IPS-18c (cell line): ENCODE measurements around the gene ZNF775.

Source experiments
- H3K4me3 ChIP-seq: 2 replicates; pipeline ENCODE4 v1.7.0; 2013; ENCODE audit warnings: low read depth, mild to moderate bottlenecking, low read length, moderate library complexity; ENCODE audit not compliant: insufficient read depth
- H3K9me3 ChIP-seq: one replicate; pipeline ENCODE4 v1.6.1; 2013; ENCODE audit warnings: mild to moderate bottlenecking, low read length, moderate library complexity; ENCODE audit not compliant: control insufficient read depth, insufficient read depth

ZNF775 gene

DNA sequence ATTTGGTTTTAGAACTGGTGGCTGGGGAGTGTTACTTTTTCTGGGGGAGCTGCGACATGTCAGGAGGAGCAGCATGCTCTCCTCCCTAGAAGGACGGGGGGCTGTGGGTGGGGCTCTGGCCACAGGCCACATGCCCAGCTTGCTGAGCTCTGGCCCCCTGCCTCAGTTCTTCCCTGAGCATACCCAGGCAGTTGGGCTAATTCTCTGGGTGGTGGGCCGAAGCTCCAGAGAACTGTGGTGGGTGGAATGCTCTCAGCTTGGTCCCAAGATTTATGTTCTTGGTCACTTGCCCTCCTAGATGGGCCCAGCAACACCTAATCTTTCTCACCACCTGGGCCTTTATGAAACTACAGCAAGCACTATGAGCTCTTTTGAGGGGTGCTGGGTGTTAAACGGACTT, 5.1 kb upstream of the ZNF775 start:
- Histone ChIP-seq H3K4me3 (no peak overlapping the region), H3K9me3 (no peaks in the 10 kb centered on the region)

DNA sequence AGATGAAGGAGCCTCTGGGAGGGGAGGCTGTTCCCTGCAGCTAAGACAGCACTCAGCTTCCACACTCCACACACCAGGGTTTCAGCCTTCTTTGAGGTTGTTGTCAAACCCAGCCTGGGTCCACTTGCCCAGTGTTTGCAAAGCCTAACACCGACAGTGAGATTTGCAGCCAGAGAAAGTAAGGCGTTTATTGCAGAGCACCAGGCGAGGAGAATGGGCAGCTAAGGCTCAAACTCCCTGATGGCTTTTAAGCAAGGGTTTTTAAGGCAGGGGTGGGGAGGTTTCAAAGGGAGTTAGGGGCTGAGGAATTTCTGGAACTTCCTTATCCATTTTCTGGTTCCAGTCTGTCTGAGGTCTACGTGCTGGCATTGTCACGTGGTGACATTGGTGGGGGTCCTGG, 4.7 kb upstream of the ZNF775 start:
- no peak overlapping the region for H3K4me3 ChIP-seq
- H3K9me3 ChIP-seq: no peaks in the 10 kb centered on the region

- Histone ChIP-seq H3K4me3 (no peak overlapping the region), H3K9me3 (no peaks in the 10 kb centered on the region)
Measured at GRCh38 chr7:150375662-150376521, 3.2 kb upstream of the ZNF775 start.

DNA sequence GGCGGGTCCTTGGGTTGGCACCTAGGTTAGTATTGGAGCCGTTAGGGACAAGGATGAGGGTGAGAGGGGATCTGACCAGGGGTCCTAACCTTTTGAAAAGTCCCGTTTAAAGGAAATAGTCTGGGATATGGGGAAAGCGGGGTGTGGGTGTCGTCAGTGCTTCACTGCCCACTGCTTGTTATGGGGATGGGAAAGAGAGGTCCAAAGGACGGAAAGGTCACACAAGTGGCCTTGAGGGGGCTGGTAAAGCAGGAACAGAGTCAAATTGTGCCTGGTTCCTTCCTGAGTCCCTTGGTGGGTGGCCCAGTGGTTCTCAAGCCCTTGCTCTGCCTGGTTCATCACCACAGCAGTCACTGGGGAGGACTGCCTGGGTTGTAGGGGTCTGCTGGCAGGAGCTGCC, 2.6 kb upstream of the ZNF775 start:
- no peak overlapping the region for H3K4me3 ChIP-seq

GRCh38 chr7:150377196-150377595, 1.9 kb upstream of the ZNF775 start:
- H3K9me3 ChIP-seq: no peaks in the 10 kb centered on the region

More for the DNA sequence above, 2.6 kb upstream of the ZNF775 start:
- no peaks in the 10 kb centered on the region for H3K9me3 ChIP-seq

GRCh38 chr7:150377635-150378034, 1.5 kb upstream of the ZNF775 start:
- Histone ChIP-seq H3K9me3 (no peaks in the 10 kb centered on the region), H3K4me3 (no peak overlapping the region)

More at GRCh38 chr7:150377196-150377595, 1.9 kb upstream of the ZNF775 start:
- no peak overlapping the region for H3K4me3 ChIP-seq

GRCh38 chr7:150378115-150378852, 846 bp upstream of the ZNF775 start:
- peak overlapping the region; percentile 73 for H3K4me3 ChIP-seq
- no peaks in the 10 kb centered on the region for H3K9me3 ChIP-seq

DNA sequence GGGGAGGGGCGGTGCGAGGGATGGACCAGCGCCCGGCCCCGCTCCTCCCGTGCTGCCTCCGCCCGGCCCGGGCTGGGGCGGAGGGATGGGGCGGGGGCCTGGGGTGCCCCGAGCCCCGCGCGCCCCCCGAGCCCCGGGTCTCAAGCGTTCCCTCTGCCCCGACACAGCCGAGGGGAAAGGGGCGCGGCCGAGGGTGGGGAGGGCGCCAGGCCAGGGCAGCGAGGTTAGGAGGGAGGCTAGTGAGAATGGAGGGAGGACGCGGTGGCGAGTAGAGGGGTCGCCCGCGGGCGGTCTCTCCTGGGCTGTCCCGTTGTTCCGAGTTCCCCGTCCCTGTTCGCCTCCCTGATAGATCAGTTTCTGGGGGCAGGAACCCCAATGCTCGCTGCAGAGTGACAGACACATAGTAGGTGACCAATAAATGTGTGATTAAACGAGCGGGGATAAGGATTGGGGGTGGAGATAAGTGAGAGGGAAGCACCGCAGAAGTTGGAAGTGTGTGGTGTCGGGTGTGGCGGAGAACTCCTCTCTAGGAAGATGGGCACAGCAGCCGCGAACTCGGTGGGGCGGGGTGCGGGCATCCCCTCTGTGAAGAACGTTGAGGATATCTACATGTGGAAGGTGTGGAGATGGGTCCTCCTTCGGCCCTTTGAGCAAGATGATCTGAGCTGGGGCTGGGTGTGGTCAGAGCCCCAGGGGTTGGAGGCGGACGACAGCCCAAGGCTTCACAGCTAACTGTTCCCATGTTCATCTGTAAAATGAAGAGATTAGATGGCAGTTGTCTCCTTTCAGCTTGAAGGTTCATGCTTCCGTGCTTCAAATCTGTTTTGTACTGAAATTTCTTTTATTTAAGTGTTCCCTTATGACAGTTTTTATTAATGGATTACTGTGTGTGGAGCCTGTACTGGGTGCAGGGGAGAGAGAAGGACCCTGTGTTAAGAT, 580 bp downstream of the ZNF775 start:
- Histone ChIP-seq H3K4me3 (peak overlapping the region; percentile 67), H3K9me3 (no peaks in the 10 kb centered on the region)

DNA sequence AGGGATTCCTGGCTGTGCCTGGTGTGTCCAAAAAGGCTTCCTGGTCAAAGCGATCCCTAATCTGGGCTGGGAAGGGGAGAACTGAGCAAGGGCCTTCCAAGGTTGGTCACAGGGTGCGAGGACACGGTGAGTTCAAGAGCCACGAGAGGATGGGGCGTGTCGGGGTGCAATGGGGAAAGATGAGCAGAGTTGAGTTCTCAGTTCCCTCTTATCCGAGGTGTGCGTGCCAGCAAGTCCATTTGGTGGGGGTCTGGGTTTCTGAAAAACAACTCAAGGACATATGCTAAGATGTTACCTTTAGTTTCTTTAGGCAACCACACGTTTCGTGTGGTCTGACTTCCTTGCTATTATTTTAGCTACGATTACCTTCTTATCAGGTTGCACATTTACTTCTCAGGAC, 1.3 kb downstream of the ZNF775 start:
- H3K4me3 ChIP-seq: peak overlapping the region; percentile 67

DNA sequence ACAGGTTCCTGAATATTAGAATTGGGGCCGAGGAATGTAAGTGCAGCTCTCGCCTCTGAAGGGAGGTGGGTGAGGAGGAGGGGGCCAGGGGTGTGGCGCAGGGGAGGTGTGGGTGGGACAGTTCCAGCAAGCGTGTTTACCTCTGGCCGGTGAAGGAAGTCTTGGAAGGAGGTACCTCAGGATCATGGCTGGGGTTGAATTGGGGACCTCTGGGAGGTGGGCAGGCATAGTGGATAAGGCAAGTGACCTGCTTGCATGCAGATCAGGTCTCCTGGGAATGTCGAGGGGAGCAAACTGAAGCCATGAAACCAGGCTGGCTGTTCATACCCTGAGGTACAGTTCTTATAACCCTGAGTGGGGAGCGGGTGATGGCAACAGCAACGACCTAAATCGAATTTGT, 2.0 kb downstream of the ZNF775 start:
- H3K9me3 ChIP-seq: no peaks in the 10 kb centered on the region
- H3K4me3 ChIP-seq: no peak overlapping the region

More for the DNA sequence above, 1.3 kb downstream of the ZNF775 start:
- H3K9me3 ChIP-seq: no peaks in the 10 kb centered on the region

DNA sequence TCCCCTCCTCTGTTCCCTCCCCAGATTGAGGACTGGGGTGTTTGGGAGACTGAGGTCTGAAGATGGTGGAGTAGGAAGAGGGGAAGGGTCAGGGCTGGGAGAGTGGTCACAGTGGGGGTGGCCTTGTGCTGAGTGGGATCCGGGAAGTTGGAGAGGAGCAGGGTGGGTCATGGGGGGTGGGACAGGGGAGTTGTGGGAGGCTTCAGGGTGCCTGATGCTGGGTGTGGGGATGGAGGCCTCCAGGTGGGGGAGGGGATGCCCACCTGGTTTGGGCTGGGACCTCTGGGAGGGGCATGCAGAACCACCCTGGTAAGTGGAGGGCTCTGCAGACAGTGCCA, 2.6 kb downstream of the ZNF775 start:
- Histone ChIP-seq H3K4me3 (no peak overlapping the region), H3K9me3 (no peaks in the 10 kb centered on the region)

DNA sequence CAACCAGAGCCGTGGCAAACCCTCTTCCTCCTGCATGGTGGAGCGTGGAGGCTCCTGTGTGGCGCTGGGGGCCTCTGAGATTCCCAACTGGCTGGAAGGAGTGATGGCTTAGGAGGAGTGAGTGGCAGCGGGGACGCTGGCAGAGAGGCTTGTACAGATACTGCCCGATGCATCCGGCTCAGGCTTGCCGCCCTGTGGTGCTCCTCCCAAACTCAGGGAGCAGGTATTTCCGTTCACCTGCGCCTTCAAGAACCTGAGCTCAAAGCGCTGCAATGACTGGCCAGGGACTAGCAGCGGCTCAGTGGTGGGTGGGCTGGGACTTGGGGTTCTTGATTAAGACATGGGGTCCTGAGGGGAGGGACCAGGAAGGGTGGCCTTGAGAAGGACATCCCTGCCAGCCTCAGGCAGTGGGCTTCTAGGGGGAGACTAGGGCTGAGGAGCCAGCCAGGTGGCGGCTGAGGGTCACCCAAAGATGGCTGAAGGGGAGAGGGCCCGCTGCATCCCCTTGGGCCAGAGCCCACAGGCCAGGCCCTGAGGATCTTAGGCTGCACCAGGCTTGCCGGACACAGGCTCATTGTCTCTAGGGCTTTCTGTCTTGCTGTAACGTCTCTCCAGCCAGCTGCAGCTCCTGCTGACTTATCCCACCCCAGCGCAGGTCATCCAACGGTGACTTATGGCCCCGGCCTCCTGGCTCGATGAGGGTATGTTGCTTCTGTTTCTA, 3.2 kb downstream of the ZNF775 start:
- Histone ChIP-seq H3K4me3 (no peak overlapping the region), H3K9me3 (no peaks in the 10 kb centered on the region)

GRCh38 chr7:150382844-150383225, 3.7 kb downstream of the ZNF775 start:
- no peak overlapping the region for H3K4me3 ChIP-seq
- H3K9me3 ChIP-seq: no peaks in the 10 kb centered on the region

- Histone ChIP-seq H3K9me3 (no peaks in the 10 kb centered on the region), H3K4me3 (peak overlapping the region; percentile 28)
Measured at GRCh38 chr7:150383710-150384397, 4.7 kb downstream of the ZNF775 start.

GRCh38 chr7:150384406-150385301, 5.5 kb downstream of the ZNF775 start:
- Histone ChIP-seq H3K4me3 (peak overlapping the region; percentile 25), H3K9me3 (no peaks in the 10 kb centered on the region)
